Calu3 (cell line): ENCODE data around the gene BBS7. TPM values are rescaled to one million over a fixed set of nuclear protein-coding genes. Genes with fewer than 3 reads are reported as not detected.

ENCODE experiments used
- BruUV-seq: library from RNA; stranded (reverse); fragments of 400-500 nt; replicated peaks from 2 replicates; lab custom pipeline; 2021; lab: Mats Ljungman, UMichigan
- CTCF ChIA-PET: fragments of 300-600 bp; sonication (Branson Sonifier 250); formaldehyde crosslinking; loops from one replicate; lab custom pipeline; 2022; ENCODE audit warnings: antibody characterized with exemption; lab: Charles Lee
- DNase-seq: peaks from one replicate; pipeline ENCODE4 v3.0.0; 2022
- H3K27ac Mint-ChIP-seq: one replicate; pipeline ENCODE4 v1.8.0; 2022; ENCODE audit warnings: mixed read lengths; ENCODE audit not compliant: unreplicated experiment
- H3K27me3 Mint-ChIP-seq: one replicate; pipeline ENCODE4 v1.8.0; 2022; ENCODE audit warnings: mixed read lengths; ENCODE audit not compliant: unreplicated experiment
- H3K36me3 Mint-ChIP-seq: one replicate; pipeline ENCODE4 v1.8.0; 2022; ENCODE audit warnings: mild to moderate bottlenecking, moderate library complexity, mixed read lengths; ENCODE audit not compliant: insufficient read depth, unreplicated experiment
- H3K4me1 Mint-ChIP-seq: one replicate; pipeline ENCODE4 v1.8.0; 2022; ENCODE audit warnings: mild to moderate bottlenecking, low read depth, mixed read lengths; ENCODE audit not compliant: unreplicated experiment
- H3K4me3 Mint-ChIP-seq: one replicate; pipeline ENCODE4 v1.8.0; 2022; ENCODE audit warnings: mild to moderate bottlenecking, low read depth, moderate library complexity, mixed read lengths; ENCODE audit not compliant: unreplicated experiment
- H3K9me3 Mint-ChIP-seq: one replicate; pipeline ENCODE4 v1.8.0; 2022; ENCODE audit warnings: low read depth, mixed read lengths; ENCODE audit not compliant: unreplicated experiment
- intact Hi-C: fragments of 100-400 bp; cut with micrococcal nuclease; formaldehyde crosslinking; loops from one replicate; pipeline ENCODE4 v1.10.0; 2022; ENCODE audit not compliant: unreplicated experiment
- total RNA-seq: library from RNA; stranded (reverse); gene quantifications from 2 replicates; pipeline ENCODE4 v1.2.3, GENCODE V29; 2022
- TF ChIP-seq, protein P1 (sequence below): fragments of 200-600 bp; IDR thresholded peaks from one replicate; pipeline ENCODE4 v1.8.0; 2022; ENCODE audit warnings: antibody characterized with exemption; ENCODE audit not compliant: unreplicated experiment

The BBS7 gene
- total RNA-seq, 1 experiment from 2014 or later, result 11.7 TPM

DNA sequence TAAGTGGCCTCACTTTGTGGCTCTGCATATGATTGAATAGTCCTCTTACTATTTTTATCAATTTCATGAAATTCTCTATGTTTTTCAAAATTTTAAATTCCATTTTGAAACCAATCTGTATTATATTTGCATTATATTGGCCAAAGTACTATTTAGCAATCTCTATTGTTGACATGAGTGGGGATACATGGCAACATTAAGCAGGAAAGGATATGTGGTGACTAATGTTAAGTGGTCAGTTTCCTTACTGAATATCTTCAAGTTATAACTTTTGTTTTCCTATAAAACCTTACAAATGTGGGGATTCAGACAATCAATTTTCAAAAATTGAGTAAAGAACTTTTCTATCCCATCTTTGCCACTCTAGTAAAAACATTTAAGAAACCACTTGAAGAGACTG is 10.2 kb downstream of the BBS7 start:
- no peak for DNase-seq
- Mint-ChIP-seq H3K4me3 (no peak overlapping the region), H3K4me1 (no peaks in the 10 kb centered on the region), H3K36me3 (no peaks in the 10 kb centered on the region), H3K9me3 (no peaks in the 10 kb centered on the region), H3K27ac (no peak overlapping the region), H3K27me3 (no peaks in the 10 kb centered on the region)
- CTCF ChIA-PET, result no interaction called here
- intact Hi-C loops, result no loop called here
- TF ChIP-seq, protein P1, sequence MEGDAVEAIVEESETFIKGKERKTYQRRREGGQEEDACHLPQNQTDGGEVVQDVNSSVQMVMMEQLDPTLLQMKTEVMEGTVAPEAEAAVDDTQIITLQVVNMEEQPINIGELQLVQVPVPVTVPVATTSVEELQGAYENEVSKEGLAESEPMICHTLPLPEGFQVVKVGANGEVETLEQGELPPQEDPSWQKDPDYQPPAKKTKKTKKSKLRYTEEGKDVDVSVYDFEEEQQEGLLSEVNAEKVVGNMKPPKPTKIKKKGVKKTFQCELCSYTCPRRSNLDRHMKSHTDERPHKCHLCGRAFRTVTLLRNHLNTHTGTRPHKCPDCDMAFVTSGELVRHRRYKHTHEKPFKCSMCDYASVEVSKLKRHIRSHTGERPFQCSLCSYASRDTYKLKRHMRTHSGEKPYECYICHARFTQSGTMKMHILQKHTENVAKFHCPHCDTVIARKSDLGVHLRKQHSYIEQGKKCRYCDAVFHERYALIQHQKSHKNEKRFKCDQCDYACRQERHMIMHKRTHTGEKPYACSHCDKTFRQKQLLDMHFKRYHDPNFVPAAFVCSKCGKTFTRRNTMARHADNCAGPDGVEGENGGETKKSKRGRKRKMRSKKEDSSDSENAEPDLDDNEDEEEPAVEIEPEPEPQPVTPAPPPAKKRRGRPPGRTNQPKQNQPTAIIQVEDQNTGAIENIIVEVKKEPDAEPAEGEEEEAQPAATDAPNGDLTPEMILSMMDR, result no peak
- no TSS peak for BruUV-seq

DNA sequence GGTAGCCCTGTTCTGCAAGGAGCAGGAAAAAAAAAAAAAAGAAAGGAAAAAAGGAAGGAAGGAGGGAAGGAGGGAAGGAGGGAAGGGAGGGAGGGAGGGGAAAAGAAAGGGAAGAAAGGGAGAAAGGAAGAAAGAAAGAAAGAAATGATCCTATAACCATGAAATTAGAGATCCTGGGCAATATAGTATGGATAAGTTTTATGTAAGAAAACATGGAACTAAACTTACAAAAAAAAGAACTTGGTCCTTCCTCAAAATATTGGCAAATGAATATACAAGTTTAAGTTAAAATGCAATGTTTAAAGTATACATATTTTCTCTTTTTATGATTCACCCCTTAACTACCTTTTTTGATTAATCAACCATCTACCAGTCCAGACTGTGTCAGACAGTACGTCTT is 18.9 kb downstream of the BBS7 start:
- H3K36me3 Mint-ChIP-seq, result no peaks in the 10 kb centered on the region
- H3K4me3 Mint-ChIP-seq, result no peak overlapping the region
- no peak overlapping the region for H3K27ac Mint-ChIP-seq
- no peaks in the 10 kb centered on the region for H3K27me3 Mint-ChIP-seq
- H3K4me1 Mint-ChIP-seq, result no peaks in the 10 kb centered on the region
- intact Hi-C loops, result no loop called here
- CTCF ChIA-PET, result no interaction called here
- no peaks in the 10 kb centered on the region for H3K9me3 Mint-ChIP-seq
- BruUV-seq, result no TSS peak
- TF ChIP-seq, protein P1, result no peak
- DNase-seq, result no peak

DNA sequence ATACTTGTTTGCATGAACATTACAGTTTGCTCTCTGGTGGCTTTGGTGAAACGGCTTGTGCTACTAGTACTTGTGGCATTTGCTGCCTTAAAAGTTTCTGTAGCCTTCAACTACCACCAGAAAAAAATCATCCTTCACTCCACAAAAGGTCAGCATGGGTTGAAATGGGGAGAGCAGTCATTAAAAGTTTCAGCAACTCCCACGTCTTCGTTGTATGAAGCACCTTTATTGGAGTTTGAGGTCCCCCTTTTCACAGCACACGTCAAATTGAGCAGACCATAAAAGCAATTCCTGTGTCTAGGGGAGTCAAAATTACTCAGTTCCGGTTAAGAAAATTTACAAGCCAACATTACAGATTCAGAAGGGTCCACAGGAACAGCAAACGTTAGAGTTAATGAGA is 23.6 kb downstream of the BBS7 start:
- TF ChIP-seq, protein P1, result no peak
- no peak overlapping the region for H3K4me3 Mint-ChIP-seq
- H3K4me1 Mint-ChIP-seq, result no peaks in the 10 kb centered on the region
- no peaks in the 10 kb centered on the region for H3K36me3 Mint-ChIP-seq
- H3K27ac Mint-ChIP-seq, result no peak overlapping the region
- intact Hi-C loops, result loop anchor here (1.0 kb wide), 1 partner anchor 21 kb away; no protein-coding TSS in a partner anchor
- H3K27me3 Mint-ChIP-seq, result no peaks in the 10 kb centered on the region
- BruUV-seq, result no TSS peak
- no peaks in the 10 kb centered on the region for H3K9me3 Mint-ChIP-seq
- no peak for DNase-seq
- CTCF ChIA-PET, result no interaction called here

DNA sequence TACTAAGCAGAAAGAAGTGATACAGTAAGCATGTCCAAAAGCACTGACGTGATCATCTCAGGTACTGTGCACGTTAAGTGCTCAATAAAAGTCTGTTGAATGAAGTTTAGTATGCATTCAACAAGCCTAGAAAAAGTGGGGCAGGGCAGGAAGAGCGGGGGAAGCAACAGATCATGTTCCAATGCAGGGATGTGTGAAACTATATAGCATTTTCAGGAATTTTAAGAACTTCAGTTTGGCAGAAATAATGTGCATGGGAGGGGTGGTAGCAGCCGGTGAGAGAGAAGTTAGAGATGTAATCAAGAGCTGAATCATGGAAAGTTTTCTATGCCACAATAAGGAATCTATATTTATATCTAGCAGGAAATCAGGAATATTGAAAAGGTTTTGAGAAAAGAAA is 27.4 kb downstream of the BBS7 start:
- no peak overlapping the region for H3K4me3 Mint-ChIP-seq
- no peak overlapping the region for H3K27ac Mint-ChIP-seq
- H3K9me3 Mint-ChIP-seq, result no peaks in the 10 kb centered on the region
- intact Hi-C loops, result no loop called here
- CTCF ChIA-PET, result no interaction called here
- no peaks in the 10 kb centered on the region for H3K36me3 Mint-ChIP-seq
- DNase-seq, result no peak
- TF ChIP-seq, protein P1, result no peak
- H3K27me3 Mint-ChIP-seq, result no peaks in the 10 kb centered on the region
- BruUV-seq, result no TSS peak
- no peaks in the 10 kb centered on the region for H3K4me1 Mint-ChIP-seq
